Memory B cell (primary cell): Measurements from ENCODE around the gene MAST2.
A peak's percentile ranks its signal among the peaks of the same experiment; 100 is the strongest.
"Not testable (repeated sequence)": the region's sequence is repeated elsewhere in the genome, so short reads cannot be mapped to it uniquely, and the experiment has no call there.

Experiments used
- ATAC-seq: fragments of 150-1000 bp; cut with Tn5 transposase; 2 replicates; pipeline ENCODE4 v1.10.0; 2021; ENCODE audit warnings: low read depth, mild to moderate bottlenecking, moderate library complexity
- DNase-seq, 2 donors: peaks; one replicate each; pipeline ENCODE4 v3.0.0; 2022; ENCODE audit warnings: low spot score in 2 of 2
- H3K27ac Mint-ChIP-seq: one replicate; pipeline ENCODE4 v1.8.0; 2022; ENCODE audit warnings: mild to moderate bottlenecking, moderate library complexity, mixed read lengths
- H3K27me3 Mint-ChIP-seq: one replicate; pipeline ENCODE4 v1.8.0; 2022; ENCODE audit warnings: mixed read lengths
- H3K36me3 Mint-ChIP-seq: one replicate; pipeline ENCODE4 v1.8.0; 2022; ENCODE audit warnings: mild to moderate bottlenecking, mixed read lengths
- H3K4me1 Mint-ChIP-seq: one replicate; pipeline ENCODE4 v1.8.0; 2022; ENCODE audit warnings: mixed read lengths
- H3K4me3 Mint-ChIP-seq: one replicate; pipeline ENCODE4 v1.8.0; 2022; ENCODE audit warnings: mild to moderate bottlenecking, moderate library complexity, mixed read lengths
- H3K9me3 Mint-ChIP-seq: one replicate; pipeline ENCODE4 v1.8.0; 2022; ENCODE audit warnings: mixed read lengths

The MAST2 gene

GRCh38 chr1:45911634-45912033 lies 108.2 kb downstream of the MAST2 start:
- no peak for DNase-seq
- Mint-ChIP-seq H3K9me3 (no peaks in the 10 kb centered on the region), H3K4me1 (no peaks in the 10 kb centered on the region), H3K27ac (no peak overlapping the region), H3K27me3 (peaks cover 2% of the 10 kb centered on the region), H3K4me3 (no peak overlapping the region), H3K36me3 (no peaks in the 10 kb centered on the region)
- no peak for ATAC-seq

DNA sequence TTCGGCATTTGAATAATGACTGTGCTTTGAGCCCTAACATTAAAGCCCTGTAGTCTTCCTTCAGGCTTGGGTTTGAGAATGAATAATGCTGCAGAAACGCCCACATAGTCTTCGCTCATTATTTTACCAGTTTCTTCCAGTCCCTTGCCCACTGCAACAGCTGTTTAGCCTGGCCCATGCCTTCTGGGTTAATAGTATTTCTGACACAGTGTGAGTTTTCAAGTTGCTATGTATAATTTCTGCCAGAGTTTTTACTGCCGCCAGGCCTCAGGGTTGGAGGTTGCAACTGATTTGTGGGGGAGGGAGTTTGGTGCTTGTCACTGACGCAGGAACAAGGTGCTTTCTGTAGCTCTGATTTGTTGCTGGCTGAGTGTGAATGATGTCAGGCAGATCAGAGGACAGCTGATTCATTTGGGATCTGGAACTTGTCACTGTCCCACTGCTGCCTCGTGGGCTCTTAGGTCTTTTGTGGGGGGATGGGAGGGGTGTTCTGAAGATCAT lies 109.8 kb downstream of the MAST2 start:
- peak overlapping the region; percentile 25 for H3K27ac Mint-ChIP-seq
- peaks cover 2% of the 10 kb centered on the region for H3K27me3 Mint-ChIP-seq
- DNase-seq (no peak), ATAC-seq (no peak)
- no peaks in the 10 kb centered on the region for H3K4me1 Mint-ChIP-seq
- no peak overlapping the region for H3K4me3 Mint-ChIP-seq
- H3K9me3 Mint-ChIP-seq, result no peaks in the 10 kb centered on the region
- H3K36me3 Mint-ChIP-seq, result no peaks in the 10 kb centered on the region

DNA sequence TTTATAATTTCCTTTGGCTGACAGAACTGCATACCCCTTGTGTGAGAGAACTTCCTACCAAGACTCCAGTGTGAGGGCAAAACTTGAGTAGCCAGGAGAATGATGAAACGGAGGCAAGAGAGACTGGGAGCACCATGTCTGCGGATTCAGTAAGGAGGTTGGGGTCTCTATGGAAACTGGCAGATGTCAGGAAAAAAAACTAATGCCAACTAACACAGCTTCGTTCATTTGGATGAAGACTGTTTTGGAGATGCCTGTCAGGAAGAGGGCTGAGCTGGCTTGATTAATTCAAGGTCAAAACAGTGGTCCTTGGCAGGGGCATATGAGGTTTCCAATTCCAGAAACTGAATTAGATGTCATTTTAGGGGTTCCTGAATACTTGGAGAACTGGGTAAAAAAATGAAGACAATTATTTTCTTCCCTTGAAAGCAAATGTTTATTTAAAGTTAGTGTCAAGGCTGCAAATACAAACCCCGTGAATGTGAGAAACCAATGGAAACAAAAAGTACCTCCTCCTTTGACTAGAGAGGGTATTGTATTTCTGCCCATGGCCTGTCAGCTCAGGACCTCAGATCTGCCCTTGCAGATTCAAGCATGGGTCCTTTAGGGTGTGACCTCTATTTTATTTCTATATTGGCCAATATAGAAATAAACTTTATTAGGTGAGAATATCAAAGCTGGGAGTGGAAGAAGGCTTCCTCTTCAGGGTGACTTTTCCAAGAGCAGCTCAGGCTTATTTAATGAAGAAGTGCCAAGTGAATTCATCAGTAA lies 110.5 kb downstream of the MAST2 start:
- H3K36me3 Mint-ChIP-seq, result no peaks in the 10 kb centered on the region
- peak overlapping the region; percentile 25 for H3K27ac Mint-ChIP-seq
- H3K4me3 Mint-ChIP-seq, result no peak overlapping the region
- H3K4me1 Mint-ChIP-seq, result no peaks in the 10 kb centered on the region
- DNase-seq (no peak), ATAC-seq (no peak)
- H3K9me3 Mint-ChIP-seq, result no peaks in the 10 kb centered on the region
- H3K27me3 Mint-ChIP-seq, result peaks cover 2% of the 10 kb centered on the region

DNA sequence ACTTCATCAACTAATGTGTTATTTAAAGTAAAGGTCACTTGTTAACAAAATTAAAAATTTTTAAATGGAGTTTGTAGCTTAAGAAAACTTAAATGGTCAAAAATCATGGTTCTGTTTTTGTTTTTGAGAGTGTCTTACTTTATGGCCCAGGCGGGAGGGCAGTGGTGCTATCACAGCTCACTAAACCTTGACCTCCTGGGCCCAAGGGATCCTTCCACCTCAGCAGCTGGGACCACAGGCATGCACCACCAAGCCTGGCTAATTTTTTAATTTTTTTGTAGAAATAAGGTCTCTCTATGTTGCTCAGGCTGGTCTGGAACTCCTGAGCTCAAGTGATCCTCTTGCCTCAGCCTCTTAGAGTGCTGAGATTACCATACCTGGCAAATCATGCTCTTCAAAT lies 111.4 kb downstream of the MAST2 start:
- DNase-seq (no peak), ATAC-seq (no peak)
- Mint-ChIP-seq H3K27ac (no peak overlapping the region), H3K9me3 (no peaks in the 10 kb centered on the region), H3K4me3 (no peak overlapping the region), H3K36me3 (no peaks in the 10 kb centered on the region), H3K4me1 (no peaks in the 10 kb centered on the region), H3K27me3 (peaks cover 2% of the 10 kb centered on the region)

DNA sequence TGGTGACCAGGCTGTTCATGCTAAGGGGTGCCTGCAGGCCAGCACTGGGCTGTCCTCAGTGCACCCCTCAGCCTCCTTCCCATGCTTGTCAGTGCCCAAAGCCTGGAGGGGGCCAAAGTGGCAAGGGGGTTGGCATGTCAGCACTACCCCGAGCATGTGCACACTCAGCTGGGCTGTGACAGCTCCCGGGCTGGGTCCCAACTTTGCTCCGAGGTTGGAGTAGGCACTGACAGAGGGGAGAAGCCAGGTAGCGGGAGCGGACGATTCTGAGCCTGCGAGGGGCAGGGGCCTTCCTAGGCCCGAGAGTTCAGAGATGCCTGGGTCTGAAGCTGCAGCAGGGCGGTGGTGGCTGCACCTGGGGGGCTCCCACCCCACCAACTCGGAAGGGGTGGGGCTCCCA lies 119.0 kb downstream of the MAST2 start:
- ATAC-seq, result no peak
- Mint-ChIP-seq H3K27ac (no peak overlapping the region), H3K4me1 (peaks cover 18% of the 10 kb centered on the region)

GRCh38 chr1:45922813-45923212 lies 119.4 kb downstream of the MAST2 start:
- Mint-ChIP-seq H3K36me3 (peaks cover 2% of the 10 kb centered on the region), H3K4me3 (no peak overlapping the region), H3K4me1 (peaks cover 18% of the 10 kb centered on the region), H3K27ac (no peak overlapping the region), H3K9me3 (no peaks in the 10 kb centered on the region), H3K27me3 (no peaks in the 10 kb centered on the region)
- ATAC-seq (no peak), DNase-seq (no peak)

More for the DNA sequence above, 119.0 kb downstream of the MAST2 start:
- Mint-ChIP-seq H3K9me3 (no peaks in the 10 kb centered on the region), H3K4me3 (no peak overlapping the region), H3K36me3 (peaks cover 2% of the 10 kb centered on the region), H3K27me3 (no peaks in the 10 kb centered on the region)
- DNase-seq, result no peak

DNA sequence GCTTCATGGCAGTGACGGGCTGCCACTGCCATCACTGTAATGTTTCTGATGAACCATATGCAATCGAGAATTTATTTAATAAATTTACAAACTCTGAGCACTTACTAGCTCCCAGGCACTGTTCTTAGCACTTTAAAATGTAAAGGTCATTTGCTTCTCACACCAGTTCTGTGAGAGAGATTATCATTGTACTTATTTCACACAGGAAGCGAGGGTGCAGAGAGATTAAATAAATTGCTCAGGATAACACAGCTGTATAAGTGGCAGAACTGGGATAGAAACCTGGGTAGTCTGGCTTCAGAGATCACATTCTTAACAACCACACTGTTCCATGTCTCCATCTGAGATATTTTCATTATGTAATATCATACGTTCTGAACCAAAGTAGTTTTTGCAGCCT lies 119.9 kb downstream of the MAST2 start:
- H3K4me3 Mint-ChIP-seq, result no peak overlapping the region
- H3K27me3 Mint-ChIP-seq, result no peaks in the 10 kb centered on the region
- DNase-seq (no peak), ATAC-seq (no peak)
- no peak overlapping the region for H3K27ac Mint-ChIP-seq
- H3K4me1 Mint-ChIP-seq, result peaks cover 18% of the 10 kb centered on the region
- H3K36me3 Mint-ChIP-seq, result peaks cover 2% of the 10 kb centered on the region
- no peaks in the 10 kb centered on the region for H3K9me3 Mint-ChIP-seq

DNA sequence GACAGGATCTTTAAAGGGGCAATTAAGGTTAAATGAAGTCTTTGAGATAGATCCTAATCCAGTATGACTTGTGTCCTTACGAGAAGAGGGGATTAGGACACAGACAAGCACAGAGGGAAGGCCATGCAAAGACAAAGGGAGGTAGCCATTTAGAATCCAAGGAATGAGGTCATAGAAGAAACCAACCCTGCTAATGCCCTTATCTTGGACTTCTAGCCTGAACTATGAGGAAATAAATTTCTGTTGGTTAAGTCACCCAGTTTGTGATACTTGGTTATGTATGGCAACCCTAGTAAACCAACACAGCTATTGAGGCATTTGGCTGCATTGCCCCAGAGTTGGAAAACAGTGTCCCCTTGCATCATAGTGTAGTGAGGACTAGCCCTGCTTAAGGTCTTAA lies 121.3 kb downstream of the MAST2 start:
- DNase-seq, result no peak

DNA sequence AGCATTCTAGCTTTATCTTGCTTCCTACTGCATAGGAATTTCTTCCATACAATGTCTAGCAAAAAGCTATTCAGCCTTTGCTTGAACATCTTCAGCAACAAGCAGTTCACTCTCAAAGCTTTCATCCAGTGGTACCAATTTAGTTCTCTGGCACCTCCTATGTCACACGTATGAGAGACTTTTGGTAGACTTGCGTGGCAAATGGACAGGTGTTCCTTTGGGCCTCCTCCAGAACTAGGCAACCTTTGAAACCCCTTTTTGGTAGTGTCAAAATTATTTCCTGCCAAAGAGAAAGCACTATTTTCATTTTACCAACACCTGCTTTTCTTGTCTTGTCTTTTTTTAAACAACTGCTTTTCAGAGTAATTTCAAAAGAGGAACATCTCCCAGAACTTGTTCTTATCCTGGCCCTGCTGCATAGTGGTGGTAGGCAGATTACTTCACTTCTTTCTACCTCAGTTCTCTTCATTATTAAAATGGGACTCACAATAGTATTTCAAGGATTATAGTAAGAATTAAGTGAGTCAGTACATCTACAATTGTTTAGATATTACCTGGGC lies 122.4 kb downstream of the MAST2 start:
- Mint-ChIP-seq H3K27ac (no peak overlapping the region), H3K4me3 (no peak overlapping the region), H3K27me3 (no peaks in the 10 kb centered on the region)

More for the DNA sequence above, 121.3 kb downstream of the MAST2 start:
- no peaks in the 10 kb centered on the region for H3K9me3 Mint-ChIP-seq
- no peak for ATAC-seq
- H3K4me3 Mint-ChIP-seq, result no peak overlapping the region
- no peak overlapping the region for H3K27ac Mint-ChIP-seq
- no peaks in the 10 kb centered on the region for H3K27me3 Mint-ChIP-seq
- H3K4me1 Mint-ChIP-seq, result peaks cover 25% of the 10 kb centered on the region
- peaks cover 2% of the 10 kb centered on the region for H3K36me3 Mint-ChIP-seq

DNA sequence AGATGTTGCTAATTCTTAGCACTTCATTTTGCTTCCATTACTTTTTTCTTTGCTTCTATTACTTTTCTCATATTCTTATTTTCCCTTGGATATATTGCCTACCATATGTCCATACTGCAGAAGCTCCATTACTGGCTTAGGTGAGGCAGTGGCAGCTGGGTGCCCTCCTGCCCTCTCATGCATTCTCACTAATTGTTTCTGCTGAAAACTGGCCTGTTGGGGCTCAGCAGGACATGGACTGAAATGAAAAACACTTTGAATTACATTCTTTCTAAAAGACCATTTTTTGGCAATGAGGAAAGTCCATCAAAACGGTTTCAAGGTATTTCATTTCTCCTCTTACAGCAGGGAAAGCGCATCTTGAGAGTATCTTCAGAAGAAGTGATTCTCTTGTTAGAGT lies 122.9 kb downstream of the MAST2 start:
- Mint-ChIP-seq H3K27ac (no peak overlapping the region), H3K36me3 (peaks cover 2% of the 10 kb centered on the region), H3K27me3 (no peaks in the 10 kb centered on the region), H3K9me3 (no peaks in the 10 kb centered on the region), H3K4me3 (no peak overlapping the region), H3K4me1 (peaks cover 25% of the 10 kb centered on the region)
- DNase-seq (no peak), ATAC-seq (no peak)

More for the DNA sequence above, 122.4 kb downstream of the MAST2 start:
- no peak for ATAC-seq
- no peak for DNase-seq
- Mint-ChIP-seq H3K36me3 (peaks cover 2% of the 10 kb centered on the region), H3K9me3 (no peaks in the 10 kb centered on the region), H3K4me1 (peaks cover 25% of the 10 kb centered on the region)

- not testable (repeated sequence) for H3K36me3 Mint-ChIP-seq, H3K27me3 Mint-ChIP-seq, H3K9me3 Mint-ChIP-seq, DNase-seq, ATAC-seq, H3K4me3 Mint-ChIP-seq, H3K27ac Mint-ChIP-seq
- peaks cover 25% of the 10 kb centered on the region for H3K4me1 Mint-ChIP-seq
These were observed 124.0 kb downstream of the MAST2 start for GRCh38 chr1:45927231-45927915.

GRCh38 chr1:45928486-45929205 lies 125.2 kb downstream of the MAST2 start:
- Mint-ChIP-seq H3K4me1 (peaks cover 20% of the 10 kb centered on the region), H3K4me3 (no peak overlapping the region), H3K36me3 (peaks cover 2% of the 10 kb centered on the region), H3K9me3 (no peaks in the 10 kb centered on the region), H3K27me3 (no peaks in the 10 kb centered on the region), H3K27ac (no peak overlapping the region)
- ATAC-seq (no peak), DNase-seq (no peak)

DNA sequence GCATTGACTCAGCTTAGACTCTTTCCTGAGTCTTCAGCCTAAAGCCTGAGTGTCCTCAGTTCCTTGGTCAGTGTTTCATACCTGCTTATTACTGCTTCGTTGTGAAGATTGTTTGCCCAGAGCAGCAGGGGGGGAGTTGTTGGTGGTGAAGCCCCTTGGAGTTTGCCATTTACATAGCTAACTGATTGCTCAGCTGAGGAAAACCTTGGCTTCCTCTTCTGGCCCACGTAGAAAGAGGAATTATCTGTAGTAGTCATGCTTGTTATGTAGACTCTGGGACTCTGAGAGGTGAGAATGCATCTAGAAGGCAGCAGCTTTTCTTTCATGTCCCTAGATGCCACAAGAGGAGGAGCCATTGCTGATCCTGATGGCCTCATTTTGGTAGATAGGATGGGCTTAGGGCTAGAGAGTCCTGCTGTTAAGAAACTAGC lies 125.9 kb downstream of the MAST2 start:
- no peaks in the 10 kb centered on the region for H3K36me3 Mint-ChIP-seq
- no peak overlapping the region for H3K4me3 Mint-ChIP-seq
- ATAC-seq (no peak), DNase-seq (no peak)
- no peak overlapping the region for H3K27ac Mint-ChIP-seq
- peaks cover 18% of the 10 kb centered on the region for H3K4me1 Mint-ChIP-seq
- H3K9me3 Mint-ChIP-seq, result no peaks in the 10 kb centered on the region
- H3K27me3 Mint-ChIP-seq, result no peaks in the 10 kb centered on the region
